Middle frontal gyrus (tissue), 1 donor: ENCODE results near the gene RNF225.
"Not testable (repeated sequence)": the region's sequence is repeated elsewhere in the genome, so short reads cannot be mapped to it uniquely, and the experiment has no call there.

Source experiments
- DNase-seq: peaks from one replicate; pipeline ENCODE4 v3.0.0-alpha.2; 2015; ENCODE audit warnings: low spot score; ENCODE audit errors: extremely low spot score

RNF225 gene

GRCh38 chr19:58386576-58387337, 8.7 kb upstream of the RNF225 start, which contains the start of gene RPS5:
Gene RPS5 (plus strand): TSS chr19:58387269. CDS start chr19:58388138, 869 bp downstream.
- DNase-seq: peak; percentile 99

- DNase-seq: no peak
Measured at GRCh38 chr19:58387338-58388174, 7.9 kb upstream of the RNF225 start.

- DNase-seq: no peak
Measured at GRCh38 chr19:58388175-58388526, 7.3 kb upstream of the RNF225 start.

- no peak for DNase-seq
Measured at GRCh38 chr19:58392945-58393724, 2.3 kb upstream of the RNF225 start.

GRCh38 chr19:58393725-58394033, 1.8 kb upstream of the RNF225 start:
- DNase-seq: no peak

- no peak for DNase-seq
Measured at GRCh38 chr19:58394821-58395219, 636 bp upstream of the RNF225 start.

- no peak for DNase-seq
Measured at GRCh38 chr19:58395979-58396627, 647 bp downstream of the RNF225 start.

GRCh38 chr19:58396691-58397532, 1.5 kb downstream of the RNF225 start:
- DNase-seq: no peak

GRCh38 chr19:58397533-58398037, 2.1 kb downstream of the RNF225 start:
- DNase-seq: no peak

- DNase-seq: no peak
Measured at GRCh38 chr19:58398087-58398486, 2.6 kb downstream of the RNF225 start.

- DNase-seq: no peak
Measured at GRCh38 chr19:58398545-58398944, 3.1 kb downstream of the RNF225 start.

- DNase-seq: no peak
Measured at GRCh38 chr19:58399903-58400302, 4.4 kb downstream of the RNF225 start.

GRCh38 chr19:58400316-58400915, 5.0 kb downstream of the RNF225 start:
- DNase-seq: no peak

GRCh38 chr19:58400916-58401839, 5.7 kb downstream of the RNF225 start:
- peak; percentile 97 for DNase-seq

GRCh38 chr19:58401840-58402421, 6.5 kb downstream of the RNF225 start:
- no peak for DNase-seq

- DNase-seq: not testable (repeated sequence)
Measured at GRCh38 chr19:58403920-58404478, 8.5 kb downstream of the RNF225 start.

GRCh38 chr19:58406818-58407657, 11.6 kb downstream of the RNF225 start:
- DNase-seq: no peak
